ENCODE measurements around the gene SBNO2.
"Not testable (repeated sequence)": the region's sequence is repeated elsewhere in the genome, so short reads cannot be mapped to it uniquely, and the experiment has no call there.

Gene SBNO2

DNA sequence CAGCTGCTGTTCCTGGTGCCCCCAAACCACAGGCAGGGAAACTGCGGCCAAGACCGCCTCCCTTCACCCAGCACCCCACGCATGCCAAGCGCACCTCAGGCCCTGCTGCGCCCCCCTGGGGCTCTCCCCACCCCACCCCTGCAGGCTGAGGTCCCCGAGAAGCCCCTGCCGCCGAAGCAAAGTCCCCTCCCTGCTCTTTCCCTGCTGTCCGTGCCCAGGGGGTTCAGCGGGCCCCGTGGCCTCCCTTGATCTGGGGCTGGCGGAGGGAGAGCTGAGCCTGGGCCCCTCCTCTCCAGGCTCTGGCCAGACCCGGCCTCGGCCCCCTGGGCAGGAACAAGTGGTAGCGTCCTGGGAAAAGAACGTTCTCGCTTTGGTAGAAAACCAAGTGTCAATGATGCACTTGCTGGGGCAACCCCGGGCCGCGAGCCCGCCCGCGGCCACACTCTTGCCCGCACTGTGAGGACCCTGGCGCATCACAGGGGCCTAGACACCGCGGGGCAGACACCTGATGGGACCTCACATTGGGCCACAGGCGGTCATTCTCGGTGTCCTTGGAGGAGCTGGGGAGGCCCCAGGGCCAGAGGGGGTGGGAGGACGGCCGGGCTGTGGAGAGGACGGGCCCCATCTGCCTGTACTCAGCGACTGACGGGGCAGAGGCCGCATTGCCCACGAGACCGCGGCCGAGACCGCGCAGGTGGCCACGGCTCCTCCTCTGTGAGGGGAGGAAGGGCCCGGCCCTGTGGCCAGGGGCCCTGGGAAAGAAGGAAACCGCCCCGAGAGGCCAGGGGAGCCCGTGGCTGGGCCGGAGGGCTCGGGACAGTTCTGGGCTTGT, 41.3 kb downstream of the SBNO2 start:
- DNase-seq: no peak

DNA sequence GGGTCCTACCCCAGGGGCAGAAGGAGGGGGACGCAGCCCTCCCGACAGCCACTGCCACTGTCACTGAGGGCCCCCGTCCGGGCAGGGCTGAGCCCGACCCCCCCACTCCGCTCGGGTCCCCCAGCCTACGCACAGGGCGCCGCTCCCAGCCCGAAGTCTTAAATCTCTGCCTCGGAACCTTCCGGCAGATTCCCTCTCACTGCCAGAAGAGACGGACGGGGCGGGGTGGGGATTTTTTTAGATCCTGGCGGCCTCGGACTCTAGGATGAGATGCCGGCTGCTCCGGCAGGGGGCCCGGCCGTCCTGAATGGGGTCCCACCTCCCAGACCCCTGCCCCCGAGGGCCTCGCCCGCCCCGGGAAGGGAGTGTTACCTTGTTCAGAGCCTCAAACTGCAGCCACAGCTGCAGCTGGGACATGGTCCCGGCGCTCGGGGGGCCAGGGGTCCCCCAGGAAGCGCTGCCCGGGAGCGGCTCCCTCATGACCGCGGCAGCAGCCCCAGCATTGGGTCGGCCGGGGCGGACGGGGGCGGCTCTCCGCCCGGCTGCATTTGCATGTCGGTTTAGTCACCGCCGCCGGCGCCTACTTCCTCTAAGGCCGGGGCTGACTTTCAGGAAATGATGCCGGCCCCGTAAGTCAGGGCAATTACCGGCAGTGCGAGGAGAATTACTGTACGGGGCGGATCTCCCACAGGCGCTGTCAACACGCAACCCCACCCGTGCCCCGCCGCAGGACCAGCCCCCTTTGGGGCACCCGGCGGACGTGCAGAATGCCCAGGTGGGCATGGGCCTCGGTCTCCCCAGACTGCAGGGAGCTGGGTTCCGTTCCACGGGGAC, 42.1 kb downstream of the SBNO2 start:
- DNase-seq: no peak

DNA sequence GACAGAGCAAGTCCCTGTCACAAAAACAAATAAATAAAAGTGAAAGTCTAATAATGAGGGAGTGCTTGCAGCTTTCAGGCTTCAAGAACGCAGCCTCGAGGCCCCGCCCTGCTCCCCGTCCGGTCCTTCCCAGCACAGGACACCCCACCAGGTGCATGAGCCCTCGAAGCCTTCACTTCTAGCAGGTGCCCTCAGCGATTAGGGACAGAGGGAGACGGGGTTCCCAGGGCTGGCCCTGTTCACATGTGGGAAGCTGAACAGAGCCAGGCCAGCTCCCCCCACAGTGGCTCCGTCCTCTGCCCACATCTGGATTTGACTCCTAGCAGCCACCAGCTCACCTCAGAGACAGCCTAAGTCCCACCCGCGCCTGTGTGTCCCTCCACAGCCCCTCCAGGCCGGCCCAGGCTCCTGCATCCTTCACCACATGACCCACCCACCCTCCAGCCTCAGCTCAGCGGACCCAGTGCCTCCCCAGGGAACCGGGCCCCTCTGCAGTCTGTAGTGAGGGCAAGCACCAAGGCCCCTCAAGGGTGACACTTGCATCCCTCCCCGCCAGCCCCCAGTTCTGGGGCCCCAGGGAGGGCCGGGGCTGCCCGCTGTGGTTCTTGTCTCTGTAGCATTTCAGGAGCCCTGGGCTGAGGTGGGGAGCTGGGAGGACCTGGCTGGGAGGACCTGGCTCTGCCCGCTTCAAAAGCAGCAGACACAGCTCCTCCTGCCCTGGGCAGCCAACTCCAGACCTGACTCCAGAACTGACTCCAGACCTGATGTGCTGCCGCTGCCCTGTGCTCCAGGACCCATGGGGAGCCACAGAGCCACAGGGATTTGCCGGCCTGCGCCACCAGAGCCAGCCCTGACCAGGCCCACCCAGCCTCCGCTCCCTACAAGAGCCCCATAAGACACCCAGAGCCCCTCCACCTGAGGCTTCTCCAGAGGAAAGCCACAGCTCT, 43.0 kb downstream of the SBNO2 start:
- DNase-seq: no peak

DNA sequence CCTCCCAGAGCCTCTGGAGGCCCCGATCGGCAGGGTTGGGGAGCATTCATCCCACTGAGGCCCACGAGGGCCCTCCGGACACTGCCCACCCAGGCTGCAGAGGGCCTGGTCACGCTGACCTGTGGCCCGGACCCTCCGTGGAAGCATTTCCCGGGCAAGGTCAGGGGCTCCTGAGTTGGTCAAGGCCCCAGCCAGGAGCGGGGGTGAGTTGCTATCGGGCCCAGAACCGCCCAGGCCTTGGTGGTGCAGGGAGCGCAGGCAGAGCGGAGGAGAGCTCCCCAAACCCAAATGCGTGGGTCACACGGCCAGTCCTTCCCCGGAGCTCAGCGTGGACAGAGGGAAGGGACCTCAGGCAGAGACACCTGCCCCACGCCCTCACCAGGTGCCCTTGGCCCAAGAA, 44.5 kb downstream of the SBNO2 start:
- DNase-seq: no peak

DNA sequence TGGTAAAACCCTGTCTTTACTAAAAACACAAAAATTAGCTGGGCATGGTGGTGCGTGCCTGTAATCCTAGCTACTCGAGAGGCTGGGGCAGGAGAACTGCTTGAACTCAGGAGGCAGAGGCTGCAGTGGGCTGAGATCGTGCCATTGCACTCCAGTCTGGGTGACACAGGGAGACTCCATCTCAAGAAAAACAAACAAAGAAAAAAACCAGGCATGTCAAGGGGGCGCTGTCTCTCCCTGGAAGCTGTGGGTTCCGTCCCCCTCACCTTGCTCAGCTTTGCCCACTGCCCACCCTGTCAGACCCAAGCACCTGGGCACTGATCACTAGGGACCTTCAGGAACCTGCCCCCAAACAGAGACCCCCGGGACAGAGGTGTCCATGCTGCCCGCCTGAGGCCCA, 45.0 kb downstream of the SBNO2 start:
- DNase-seq: not testable (repeated sequence)

DNA sequence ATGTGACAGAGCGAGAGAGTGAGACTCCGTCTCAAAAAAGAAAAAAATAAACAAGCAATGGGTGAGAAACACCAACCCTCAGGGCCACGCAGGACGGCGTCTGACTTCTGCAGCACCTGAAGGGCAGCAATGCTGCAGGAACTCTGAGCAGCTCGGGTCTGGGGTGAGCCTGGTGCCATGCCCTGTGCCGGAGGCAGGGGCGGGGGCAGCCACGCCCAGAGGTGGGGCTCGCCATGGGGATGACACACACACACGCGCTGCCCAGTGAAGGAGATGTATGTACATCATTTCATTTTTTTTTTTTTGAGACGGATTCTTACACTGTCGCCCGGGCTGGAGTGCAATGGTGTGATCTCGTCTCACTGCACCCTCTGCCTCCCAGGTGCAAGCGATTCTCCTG, 46.0 kb downstream of the SBNO2 start:
- no peak for DNase-seq

DNA sequence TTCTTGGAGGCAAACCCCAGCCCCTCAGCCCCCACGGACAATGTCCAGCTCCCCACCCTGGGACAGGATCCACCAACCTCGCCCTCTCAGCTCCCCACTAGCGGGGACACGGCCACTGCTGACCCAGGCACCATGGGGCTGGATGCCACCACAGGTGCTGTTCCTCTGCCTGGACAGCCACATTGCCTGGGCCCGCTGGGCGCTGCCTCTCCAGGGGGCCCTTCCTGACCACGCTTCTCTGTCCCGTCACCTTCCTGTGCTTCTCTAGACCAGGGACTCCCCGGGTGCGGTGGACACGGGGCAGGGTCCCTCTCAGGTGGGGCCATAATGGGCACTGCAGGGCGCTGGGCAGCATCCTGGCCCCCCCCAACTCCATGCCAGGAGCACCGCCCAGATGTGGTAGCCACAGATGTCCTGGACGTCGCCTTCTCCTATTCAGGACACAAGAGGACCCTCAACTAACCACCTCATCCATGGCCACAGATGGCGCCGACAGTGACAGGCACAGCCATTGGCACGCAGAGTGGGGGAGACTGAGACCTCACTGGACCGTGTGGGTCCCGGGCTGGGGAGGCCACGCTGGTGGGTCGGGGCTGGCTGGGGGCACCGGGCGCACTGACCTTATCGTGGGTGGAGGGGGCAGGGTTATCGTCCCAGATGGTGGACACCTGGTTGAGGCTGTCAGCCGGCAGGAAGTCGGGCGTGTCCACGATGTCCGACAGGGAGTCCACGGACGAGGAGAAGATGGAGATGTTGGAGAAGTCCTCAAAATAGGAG, 46.9 kb downstream of the SBNO2 start:
- DNase-seq: no peak

DNA sequence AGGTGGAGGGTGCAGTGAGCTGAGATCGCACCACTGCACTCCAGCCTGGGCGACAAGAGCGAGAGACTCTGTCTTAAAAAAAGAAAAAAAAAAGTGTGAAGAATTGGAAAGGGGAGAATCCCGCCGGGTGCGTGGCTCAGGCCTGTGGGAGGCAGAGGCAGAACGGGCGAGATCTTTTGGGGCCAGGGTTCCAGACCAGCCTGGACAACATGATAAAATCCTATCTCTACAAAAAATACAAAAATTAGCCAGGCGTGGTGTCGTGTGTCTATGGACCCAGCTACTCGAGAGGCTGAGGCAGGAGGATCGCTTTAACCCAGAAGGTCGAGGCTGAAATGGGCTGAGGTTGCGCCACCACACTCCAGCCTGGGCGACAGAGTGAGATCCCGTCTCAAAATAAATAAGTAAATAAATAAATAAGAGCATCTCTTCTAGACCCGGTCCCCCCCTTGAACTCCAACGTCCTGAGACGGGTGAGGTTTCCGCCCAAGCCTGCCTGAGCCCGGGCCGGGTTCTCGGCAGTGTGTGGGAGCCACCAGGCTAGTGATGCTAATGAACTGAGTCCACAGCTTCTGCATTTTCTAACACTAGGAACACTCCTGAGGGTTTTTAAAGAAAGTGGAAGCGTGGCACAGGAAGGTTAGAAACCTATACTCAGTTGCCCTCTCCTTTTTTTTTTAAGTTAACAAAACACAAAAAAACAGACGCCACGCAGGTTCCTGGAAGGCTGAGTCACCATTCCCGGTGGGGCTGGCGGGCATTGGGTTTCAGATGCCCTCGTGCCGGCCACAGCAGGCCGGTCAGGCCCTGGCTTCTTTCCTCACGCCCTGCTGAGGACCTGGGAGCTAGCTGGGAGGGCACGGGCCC, 48.2 kb downstream of the SBNO2 start:
- DNase-seq: no peak

DNA sequence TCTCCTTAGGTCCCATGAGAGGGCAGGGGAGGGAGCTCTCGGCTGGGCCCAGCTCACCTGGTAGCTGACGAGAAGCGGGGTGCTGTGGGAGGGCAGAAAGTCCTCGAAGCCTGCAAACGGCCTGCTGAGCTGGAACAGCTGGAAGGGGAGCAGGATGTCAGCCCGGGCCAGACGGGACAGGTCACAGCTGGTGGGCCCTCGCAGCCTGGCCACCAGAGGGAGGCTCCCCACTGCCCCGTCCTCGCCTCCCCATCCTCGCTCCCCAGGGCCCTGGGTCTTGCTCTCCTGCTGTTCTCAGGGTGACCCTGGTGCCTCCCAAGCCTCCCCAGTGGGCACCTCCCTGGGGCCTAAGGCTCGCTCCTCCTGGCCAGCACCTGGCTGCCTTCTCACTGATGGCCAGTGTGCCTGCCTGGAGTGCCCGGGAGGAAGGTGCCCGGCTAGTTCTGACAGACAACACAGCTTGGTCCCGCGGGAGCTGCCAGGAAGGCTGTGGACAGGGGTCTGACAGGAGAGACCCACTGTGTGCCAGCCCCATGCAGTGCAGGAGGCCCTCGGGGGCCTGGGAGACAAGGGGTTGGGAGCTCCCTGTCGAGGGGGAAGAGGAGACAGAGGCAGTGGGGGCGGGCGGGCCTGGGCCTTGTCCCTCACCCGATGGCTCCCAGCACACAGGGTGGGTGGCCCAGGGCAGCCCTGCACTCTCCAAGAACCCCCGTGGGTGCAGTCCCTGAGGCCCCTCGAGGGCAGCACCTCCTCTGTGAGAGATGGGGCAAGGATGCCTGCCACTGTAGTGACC, 50.0 kb downstream of the SBNO2 start:
- DNase-seq: no peak

DNA sequence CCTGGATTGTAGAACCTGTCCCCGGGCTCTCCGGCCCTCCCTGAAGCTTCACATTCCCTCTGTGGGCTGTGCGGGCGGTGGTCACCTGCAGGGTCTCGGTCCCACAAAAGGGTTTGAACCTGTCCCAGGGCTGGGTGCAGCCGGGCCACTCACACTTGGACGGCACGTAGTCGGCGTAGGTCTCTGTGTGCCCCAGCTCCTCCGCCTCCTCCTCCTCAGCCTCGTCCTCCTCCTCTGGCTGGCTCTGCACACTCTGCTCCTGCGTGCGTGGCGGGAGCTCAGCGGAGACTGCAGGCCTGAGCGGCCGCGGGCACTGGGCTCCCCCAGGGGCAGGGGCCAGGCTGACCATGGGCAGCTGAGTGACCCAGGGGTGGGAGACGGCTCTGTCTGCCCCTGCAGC, 50.7 kb downstream of the SBNO2 start:
- no peak for DNase-seq

DNA sequence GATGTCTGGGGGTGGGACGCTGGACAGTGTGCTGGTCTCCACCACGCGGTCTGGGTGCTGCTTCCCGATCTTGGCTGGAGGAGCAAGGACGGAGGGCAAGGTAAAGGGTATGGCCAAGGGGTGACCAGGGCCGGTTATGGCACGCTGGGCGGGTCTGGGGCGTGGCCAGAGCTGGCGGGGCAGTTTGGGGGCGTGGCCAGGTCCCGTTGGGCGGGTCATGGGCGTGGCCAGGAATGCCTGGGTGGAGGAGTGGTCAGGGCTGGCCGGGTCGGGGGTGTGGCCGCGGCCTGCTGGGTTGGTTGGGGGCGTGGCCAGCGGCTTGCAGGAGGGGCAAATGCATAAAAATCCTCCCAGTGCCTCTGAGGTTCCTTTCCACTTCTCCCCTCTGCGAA, 51.1 kb downstream of the SBNO2 start:
- DNase-seq: no peak

DNA sequence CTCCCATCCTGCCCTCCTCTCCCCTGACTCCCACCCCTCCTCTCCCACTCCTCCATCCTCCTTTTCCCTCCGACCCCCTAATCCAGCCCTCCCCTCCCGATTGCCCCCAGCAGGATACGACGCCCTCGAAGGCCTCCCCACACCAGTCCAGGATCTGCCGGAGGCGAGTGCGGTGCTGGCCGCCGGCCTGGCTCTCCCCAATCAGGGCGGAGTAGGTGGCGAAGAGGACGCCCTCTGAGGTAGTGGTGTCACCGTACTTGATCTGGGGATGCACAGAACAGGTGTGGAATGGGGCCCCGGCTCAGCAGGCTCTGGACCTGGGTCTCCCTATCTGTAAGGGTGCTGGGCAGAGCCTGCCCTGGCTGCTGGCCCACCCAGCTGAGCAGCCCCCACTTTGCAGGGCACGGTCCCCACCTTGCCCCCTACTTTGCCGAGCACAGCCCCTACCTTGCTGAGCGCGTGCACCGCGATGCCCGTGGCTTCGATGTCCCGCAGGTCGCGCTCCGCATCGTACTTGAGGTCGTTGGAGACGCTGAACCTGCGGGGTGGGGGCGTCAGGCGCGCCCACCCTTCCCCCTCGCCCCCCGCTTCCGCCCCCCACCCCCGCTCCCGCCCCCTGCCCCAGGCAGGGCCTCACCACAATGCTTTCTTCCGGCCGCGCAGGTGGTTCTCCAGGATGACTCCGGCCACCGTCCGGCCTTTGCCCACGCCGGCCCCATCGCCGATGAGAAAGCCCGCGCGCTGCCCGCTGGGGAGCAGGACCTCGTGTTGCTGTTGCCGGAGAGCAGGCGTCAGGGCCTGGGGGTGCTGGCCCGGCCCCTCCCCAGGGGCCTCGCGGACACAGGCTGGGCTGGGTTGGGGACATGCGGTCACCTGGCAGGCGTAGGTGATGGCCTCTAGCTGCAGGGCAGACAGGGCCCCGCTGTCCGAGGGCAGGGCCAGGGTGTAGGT, 51.8 kb downstream of the SBNO2 start:
- DNase-seq: no peak

DNA sequence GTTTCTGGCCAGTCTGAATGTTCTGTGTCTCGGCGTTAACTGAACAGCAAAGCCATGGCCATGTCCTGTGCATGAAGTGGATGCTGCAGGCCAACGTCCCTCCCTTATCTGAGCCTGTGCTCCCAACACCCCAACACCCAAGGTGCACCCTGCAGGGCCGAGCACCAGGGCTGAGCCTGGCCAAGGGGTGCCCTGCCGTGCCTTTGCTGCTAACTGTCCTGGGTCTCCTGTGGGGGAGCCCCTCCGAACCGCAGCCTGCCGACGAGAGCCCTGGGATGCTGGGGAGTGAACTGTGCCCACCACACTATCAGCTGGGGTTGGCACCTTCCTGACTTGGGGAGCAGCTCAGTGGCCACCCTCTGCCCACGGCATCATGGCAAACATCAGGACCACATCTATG, 52.7 kb downstream of the SBNO2 start:
- DNase-seq: no peak

DNA sequence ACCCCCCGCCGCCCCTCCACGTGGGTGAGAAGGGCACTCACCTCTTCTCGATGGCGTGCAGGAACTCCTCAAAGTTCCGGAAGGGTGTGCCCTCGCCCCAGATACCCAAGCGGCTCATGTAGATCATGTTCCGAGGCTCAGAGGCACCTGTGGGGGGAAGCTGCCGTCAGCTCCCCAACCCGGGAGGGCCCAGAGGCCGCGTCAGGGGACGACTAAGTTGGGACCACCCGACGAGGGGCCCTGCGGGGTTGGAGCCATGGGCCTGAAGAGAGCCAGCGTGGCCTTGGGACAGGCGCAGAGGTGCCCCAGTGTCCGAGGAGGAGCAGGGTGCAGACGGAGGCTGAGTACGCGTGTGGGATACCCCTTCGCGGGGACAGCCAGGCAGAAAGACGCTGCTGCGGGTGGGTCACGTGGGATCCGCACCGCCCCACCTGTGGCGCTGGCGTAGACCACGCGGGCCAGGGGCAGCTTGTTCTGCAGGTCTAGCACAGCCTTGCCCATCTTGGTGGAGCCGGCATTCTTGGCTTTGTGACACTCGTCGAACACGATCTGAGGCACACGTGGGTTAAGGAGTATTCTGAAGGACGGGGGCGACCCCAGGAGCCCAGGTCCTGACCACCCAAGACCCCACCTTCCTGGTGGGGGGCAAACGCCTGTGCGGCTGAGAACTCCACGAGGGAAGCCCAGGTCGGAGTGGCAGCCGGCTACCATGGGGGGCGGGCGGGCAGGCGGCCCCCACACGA, 54.4 kb downstream of the SBNO2 start:
- DNase-seq: no peak

DNA sequence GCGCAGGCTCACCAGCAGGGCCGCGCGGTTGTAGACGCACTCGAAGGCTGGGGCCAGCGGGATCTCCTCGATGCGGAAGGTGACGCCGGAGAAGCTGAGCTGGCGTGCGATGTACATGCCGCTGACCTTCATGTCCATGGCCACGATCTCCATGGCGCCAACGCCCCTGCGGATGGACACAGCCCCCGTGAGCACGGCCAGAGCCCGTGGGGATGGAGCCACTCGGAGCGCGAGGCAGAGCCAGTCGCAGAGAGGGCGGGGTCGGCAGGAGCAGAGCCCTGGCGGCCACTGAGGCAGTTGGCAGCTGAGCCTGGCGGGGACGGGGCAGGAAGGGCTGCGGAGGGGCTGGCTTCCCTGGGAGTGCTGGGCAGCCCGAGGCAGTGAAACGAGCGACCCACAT, 55.1 kb downstream of the SBNO2 start:
- DNase-seq: no peak

DNA sequence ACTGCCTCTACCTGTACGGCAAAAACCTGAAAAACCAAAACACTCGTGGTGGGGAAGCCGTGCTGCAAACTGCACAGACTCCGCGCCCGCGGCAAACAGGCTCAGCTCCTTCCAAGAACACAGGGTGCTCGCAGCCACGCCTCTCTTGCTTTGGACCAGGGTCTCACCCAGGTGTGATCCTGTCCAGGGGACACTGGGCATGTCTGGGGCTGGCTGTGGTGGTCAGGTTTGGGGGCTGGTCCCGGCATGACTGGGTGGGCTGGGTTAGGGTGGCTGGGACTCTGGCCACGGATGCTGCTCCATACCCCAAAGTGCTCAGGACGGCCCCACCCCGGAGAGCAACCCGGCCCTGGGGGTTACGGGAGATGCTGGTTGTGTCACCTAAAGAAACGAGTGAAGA, 56.4 kb downstream of the SBNO2 start:
- no peak for DNase-seq

DNA sequence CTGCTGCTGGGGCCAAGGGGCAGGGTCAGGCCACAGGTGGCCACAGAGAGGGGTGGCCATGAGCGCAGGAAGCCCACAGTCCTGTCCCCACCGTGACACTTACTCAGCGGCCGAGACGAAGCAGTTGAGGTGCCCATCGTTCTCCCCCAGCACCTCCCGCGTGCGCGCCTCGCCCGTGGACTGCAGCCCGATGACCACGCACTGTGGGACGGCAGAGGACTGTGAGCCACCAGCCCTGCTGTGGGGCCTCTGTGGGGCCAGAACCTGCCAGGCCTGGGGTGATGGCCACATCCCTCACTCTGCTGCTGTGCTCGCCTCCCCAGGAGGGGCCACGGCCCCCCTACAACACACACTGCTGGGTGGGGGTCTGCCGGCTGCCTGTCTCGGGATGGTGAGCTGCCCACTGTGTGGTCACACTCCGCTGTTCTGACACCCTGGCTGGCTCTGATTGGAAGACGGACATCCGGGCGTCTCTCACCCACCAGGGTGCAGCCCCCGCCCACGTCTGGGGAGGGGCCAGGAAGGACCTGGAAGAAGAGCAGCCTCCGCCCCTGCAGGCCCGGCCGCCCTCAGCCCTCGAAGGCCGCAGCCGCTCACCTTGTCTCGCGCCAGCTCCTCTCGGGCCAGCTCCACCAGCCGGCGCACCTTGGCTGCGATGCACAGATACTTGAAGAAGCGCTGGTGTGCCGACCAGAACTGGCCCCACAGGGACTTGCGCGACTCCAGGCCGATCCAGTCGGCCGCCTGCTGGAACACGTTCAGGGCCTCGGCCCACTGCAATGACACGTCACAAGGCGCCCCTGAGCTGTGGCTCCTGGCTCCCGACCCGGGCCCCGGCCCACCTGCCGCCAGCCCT, 57.1 kb downstream of the SBNO2 start:
- no peak for DNase-seq

Data from NCI-H2171 (cell line).